ENCODE data around the gene REEP6. TPM values are rescaled to one million over a fixed set of nuclear protein-coding genes. Genes with fewer than 3 reads are reported as not detected.
A peak's percentile ranks its signal among the peaks of the same experiment; 100 is the strongest.

The REEP6 gene
- total and polyA plus RNA-seq, 4 donors = 0.71 to 16.5 (median 1.9) TPM

DNA sequence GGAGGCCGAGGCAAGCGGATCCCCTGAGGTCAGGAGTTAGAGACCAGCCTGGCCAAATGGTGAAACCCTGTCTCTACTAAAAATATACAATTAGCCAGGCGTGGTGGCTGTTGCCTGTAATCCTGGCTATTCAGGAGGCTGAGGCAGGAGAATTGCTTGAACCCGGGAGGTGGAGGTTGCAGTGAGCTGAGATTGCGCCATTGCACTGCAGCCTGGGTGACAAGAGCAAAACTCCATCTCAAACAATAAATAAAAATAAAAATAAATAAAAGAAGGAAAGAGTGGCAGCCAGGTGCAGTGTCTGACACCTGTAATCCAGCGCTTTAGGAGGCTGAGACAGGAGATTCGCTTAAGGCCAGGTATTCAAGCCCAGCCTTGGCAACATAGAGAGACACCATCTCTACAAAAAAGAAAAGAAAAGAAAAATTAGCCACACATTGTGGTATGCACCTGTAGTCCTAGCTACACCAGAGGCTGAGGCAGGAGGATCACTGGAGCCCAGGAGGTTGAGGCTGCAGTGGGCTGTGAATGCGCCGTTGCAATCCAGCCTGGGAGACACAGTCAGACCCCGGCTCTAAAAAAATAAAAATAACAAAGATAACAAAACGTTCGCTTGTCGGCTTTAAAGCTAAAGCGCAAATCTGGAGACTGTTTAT is 11.6 kb downstream of the REEP6 start:
- no peak for DNase-seq
- WGBS, 2 donors = 47 to 48% methylated on average over 14 of the region's 14 CpGs
- H3K36me3 ChIP-seq (ENCODE audit: control insufficient read depth in 1 of 2, insufficient read depth in 2 of 2, low read length in 1 of 2) = no peaks in the 10 kb centered on the region
- intact Hi-C loops (cut with DNase I) = loop anchor here in 1 of 2 donors (10.0 kb wide), 1 partner anchor 228 kb away; the partner anchor contains the start of gene FAM174C
- H3K9me3 ChIP-seq (ENCODE audit: control insufficient read depth, low read length) = no peaks in the 10 kb centered on the region
- H3K27ac ChIP-seq (ENCODE audit: low read depth in 1 of 2, low read length in 2 of 2) = no peak overlapping the region
- H3K27me3 ChIP-seq (ENCODE audit: control insufficient read depth in 1 of 2, insufficient read depth in 2 of 2, low read length in 1 of 2) = no peaks in the 10 kb centered on the region
- no peak for ATAC-seq (ENCODE audit: low FRiP score)
- no peaks in the 10 kb centered on the region for H3K4me1 ChIP-seq (ENCODE audit: control insufficient read depth in 1 of 2, insufficient read depth in 2 of 2, low read length in 2 of 2)
- no peak overlapping the region for H3K4me3 ChIP-seq (ENCODE audit: low read length in 2 of 2)

DNA sequence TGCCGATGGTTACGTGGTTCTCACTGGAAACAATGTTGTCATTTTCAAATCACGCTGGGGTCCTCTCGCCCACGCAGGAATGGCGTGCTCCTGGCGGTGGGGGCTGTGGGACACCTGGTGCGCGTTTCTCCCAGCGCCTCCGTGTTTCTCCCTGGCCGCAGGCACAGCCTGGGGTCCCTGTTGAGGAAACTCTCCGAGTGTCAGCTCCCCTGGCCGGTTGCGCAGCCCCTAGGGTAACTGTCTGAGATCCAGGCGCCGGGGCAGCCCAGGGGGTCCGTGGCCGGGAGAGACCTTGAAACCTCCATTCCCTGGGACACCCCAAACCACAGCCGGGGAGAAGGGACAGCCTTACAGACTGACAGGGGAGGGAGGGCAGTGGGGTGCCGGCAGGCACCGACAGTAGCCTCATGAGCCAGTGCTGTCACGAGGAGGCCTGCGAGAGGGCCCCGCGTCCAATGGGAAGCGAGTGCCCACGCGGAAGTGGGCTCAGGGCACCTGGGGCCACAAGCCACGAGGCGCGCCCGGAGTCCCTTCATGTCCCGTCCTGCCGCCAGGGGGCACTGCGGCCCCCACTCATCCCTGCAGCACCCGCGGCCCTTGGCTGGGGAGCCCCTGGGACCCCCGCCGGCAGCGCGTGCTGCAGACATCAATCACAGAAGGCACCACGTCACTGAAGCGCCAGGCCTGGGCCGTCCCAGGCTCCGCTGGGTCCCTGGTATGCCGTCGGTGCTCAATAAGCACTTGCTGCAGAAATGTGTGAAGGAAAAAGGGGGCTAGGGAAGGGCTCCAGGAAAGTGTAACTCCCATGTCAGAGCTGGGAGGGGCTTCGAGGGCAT is 12.3 kb downstream of the REEP6 start:
- intact Hi-C loops (cut with DNase I) = loop anchor here in 1 of 2 donors (10.0 kb wide), 1 partner anchor 229 kb away; the partner anchor contains the start of gene FAM174C
- 3% methylated on average over 46 to 49 of the region's 49 CpGs for WGBS, 2 donors
- Histone ChIP-seq H3K27me3 (ENCODE audit: control insufficient read depth in 1 of 2, insufficient read depth in 2 of 2, low read length in 1 of 2) (no peaks in the 10 kb centered on the region), H3K27ac (ENCODE audit: low read depth in 1 of 2, low read length in 2 of 2) (no peak overlapping the region), H3K36me3 (ENCODE audit: control insufficient read depth in 1 of 2, insufficient read depth in 2 of 2, low read length in 1 of 2) (no peaks in the 10 kb centered on the region), H3K9me3 (ENCODE audit: control insufficient read depth, low read length) (no peaks in the 10 kb centered on the region), H3K4me1 (ENCODE audit: control insufficient read depth in 1 of 2, insufficient read depth in 2 of 2, low read length in 2 of 2) (no peaks in the 10 kb centered on the region), H3K4me3 (ENCODE audit: low read length in 2 of 2) (no peak overlapping the region)
- peak in 1 of 2 donors; percentile 87 for DNase-seq
- peak; percentile 31 for ATAC-seq (ENCODE audit: low FRiP score)

DNA sequence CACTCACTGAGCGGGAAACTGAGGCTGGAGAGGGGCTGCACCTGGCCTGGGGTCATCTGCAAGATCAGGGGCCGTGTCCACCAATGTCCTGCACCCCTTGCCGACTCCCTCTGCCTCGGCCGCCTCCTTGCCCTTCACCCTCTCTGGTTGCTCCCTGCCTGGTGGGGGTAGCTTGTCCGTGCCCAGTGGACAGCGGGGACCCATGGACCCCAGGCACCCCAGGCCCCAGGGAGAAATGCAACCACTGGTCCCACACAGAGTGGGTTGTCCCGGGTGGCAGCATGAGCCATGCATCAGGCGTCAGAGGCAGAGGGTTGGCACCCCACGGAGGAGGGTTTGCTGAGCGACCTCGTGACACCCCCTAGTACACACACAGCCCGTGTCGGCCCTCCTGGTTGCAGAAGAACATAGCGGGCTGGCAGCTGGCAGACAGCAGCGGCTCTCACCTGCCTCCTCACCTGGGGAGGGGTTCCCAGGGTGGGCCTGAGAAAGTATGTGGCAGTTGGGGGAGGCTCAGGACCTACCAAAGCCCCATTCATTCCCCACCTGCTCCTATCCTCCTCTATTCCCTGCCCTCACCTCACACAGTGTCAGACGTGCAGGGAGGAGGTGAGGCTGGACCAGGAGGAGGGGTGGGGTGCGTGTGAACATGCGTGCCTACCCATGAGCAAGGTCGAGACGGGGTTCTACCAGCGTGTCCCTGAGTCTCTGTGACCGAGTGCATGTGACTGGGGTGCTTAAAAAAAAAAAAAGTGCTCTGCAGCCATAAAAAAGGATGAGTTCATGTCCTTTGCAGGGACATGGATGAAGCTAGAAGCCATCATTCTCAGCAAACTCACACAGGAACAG is 13.2 kb downstream of the REEP6 start:
- H3K36me3 ChIP-seq (ENCODE audit: control insufficient read depth in 1 of 2, insufficient read depth in 2 of 2, low read length in 1 of 2) = no peaks in the 10 kb centered on the region
- peak in 1 of 2 donors; percentile 76 for DNase-seq

DNA sequence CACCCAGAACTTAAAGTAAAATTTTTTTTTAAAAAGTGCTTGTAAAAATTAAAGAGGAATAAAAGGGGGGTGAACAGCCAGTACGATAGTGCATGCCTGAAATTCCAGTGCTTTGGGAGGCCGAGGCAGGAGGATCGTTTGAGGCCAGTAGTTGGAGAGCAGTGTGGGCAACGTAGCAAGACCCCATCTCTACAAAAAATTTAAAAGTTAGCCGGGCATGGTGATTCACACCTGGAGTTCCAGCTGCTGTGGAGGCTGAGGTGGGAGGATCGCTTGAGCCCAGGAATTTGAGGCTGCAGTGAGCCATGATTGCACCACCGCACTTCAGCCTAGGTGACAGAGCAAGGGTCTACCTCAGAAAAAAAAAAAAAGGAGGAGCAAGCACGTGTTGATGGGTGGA is 14.0 kb downstream of the REEP6 start:
- no peak overlapping the region for H3K27ac ChIP-seq (ENCODE audit: low read depth in 1 of 2, low read length in 2 of 2)
- ATAC-seq (ENCODE audit: low FRiP score) (no peak), DNase-seq (no peak)
- intact Hi-C loops (cut with DNase I) = loop anchor here in 1 of 2 donors (10.0 kb wide), 1 partner anchor 230 kb away; the partner anchor contains the start of gene FAM174C
- WGBS, 2 donors = 71 to 75% methylated on average over 8 of the region's 8 CpGs
- H3K4me3 ChIP-seq (ENCODE audit: low read length in 2 of 2) = no peak overlapping the region
- H3K36me3 ChIP-seq (ENCODE audit: control insufficient read depth in 1 of 2, insufficient read depth in 2 of 2, low read length in 1 of 2) = no peaks in the 10 kb centered on the region
- H3K4me1 ChIP-seq (ENCODE audit: control insufficient read depth in 1 of 2, insufficient read depth in 2 of 2, low read length in 2 of 2) = no peaks in the 10 kb centered on the region
- no peaks in the 10 kb centered on the region for H3K27me3 ChIP-seq (ENCODE audit: control insufficient read depth in 1 of 2, insufficient read depth in 2 of 2, low read length in 1 of 2)
- no peaks in the 10 kb centered on the region for H3K9me3 ChIP-seq (ENCODE audit: control insufficient read depth, low read length)

More for the DNA sequence above, 13.2 kb downstream of the REEP6 start:
- Histone ChIP-seq H3K4me1 (ENCODE audit: control insufficient read depth in 1 of 2, insufficient read depth in 2 of 2, low read length in 2 of 2) (no peaks in the 10 kb centered on the region), H3K27ac (ENCODE audit: low read depth in 1 of 2, low read length in 2 of 2) (no peak overlapping the region), H3K27me3 (ENCODE audit: control insufficient read depth in 1 of 2, insufficient read depth in 2 of 2, low read length in 1 of 2) (no peaks in the 10 kb centered on the region), H3K4me3 (ENCODE audit: low read length in 2 of 2) (no peak overlapping the region), H3K9me3 (ENCODE audit: control insufficient read depth, low read length) (no peaks in the 10 kb centered on the region)
- intact Hi-C loops (cut with DNase I) = loop anchor here in 1 of 2 donors (10.0 kb wide), 1 partner anchor 229 kb away; the partner anchor contains the start of gene FAM174C
- WGBS, 2 donors = 44 to 49% methylated on average over 22 to 23 of the region's 23 CpGs
- no peak for ATAC-seq (ENCODE audit: low FRiP score)

DNA sequence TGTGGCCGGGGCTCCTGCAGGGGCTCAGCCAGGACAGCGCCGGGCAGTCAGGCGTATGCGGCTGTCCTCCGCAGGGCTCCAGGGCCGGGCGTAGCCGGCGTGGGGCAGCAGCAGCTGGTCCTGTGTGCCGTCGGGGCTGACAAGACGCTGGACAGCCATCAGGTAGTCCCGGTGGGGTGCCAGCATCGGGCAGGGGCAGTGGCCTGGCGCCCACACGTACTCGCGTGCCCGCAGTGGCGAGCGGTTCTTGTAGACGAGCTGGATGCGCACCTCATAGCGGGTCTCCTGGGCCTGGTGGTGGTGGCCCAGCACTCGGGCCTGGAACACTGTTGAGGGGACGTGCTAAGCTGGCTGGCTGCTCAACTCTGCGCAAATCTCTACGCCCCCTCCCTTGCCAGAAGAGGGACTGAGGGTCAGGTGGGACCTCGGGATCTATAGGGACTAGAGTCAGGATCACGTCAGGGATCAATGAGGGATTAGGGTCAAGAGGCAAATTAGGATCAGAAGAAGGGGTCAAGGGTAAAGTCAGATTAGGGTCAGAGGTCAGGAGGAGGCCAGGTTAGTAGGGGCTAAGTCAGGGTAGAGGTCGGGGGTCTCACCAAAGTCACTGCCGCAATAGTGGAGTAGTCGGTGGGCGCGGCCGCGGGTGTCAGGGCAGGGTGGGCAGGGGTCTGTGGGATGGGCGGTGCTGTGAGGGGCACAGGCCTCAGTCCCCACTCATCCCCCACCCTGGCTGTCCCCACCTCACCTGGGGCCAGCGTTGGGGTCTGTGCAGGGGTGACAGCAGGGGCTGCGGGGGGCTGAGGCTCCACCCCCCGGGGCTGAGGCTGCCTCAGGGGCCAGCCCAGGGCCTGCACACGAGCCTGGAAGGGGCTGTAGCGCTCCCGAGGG is 15.3 kb downstream of the REEP6 start:
- intact Hi-C loops (cut with DNase I) = loop anchor here in 1 of 2 donors (10.0 kb wide), 1 partner anchor 231 kb away; the partner anchor contains the start of gene FAM174C
- Histone ChIP-seq H3K27ac (ENCODE audit: low read depth in 1 of 2, low read length in 2 of 2) (no peak overlapping the region), H3K36me3 (ENCODE audit: control insufficient read depth in 1 of 2, insufficient read depth in 2 of 2, low read length in 1 of 2) (no peaks in the 10 kb centered on the region), H3K4me3 (ENCODE audit: low read length in 2 of 2) (no peak overlapping the region), H3K4me1 (ENCODE audit: control insufficient read depth in 1 of 2, insufficient read depth in 2 of 2, low read length in 2 of 2) (no peaks in the 10 kb centered on the region), H3K9me3 (ENCODE audit: control insufficient read depth, low read length) (no peaks in the 10 kb centered on the region), H3K27me3 (ENCODE audit: control insufficient read depth in 1 of 2, insufficient read depth in 2 of 2, low read length in 1 of 2) (no peaks in the 10 kb centered on the region)
- ATAC-seq (ENCODE audit: low FRiP score) (no peak), DNase-seq (no peak)
- 88 to 89% methylated on average over 44 to 45 of the region's 45 CpGs for WGBS, 2 donors

DNA sequence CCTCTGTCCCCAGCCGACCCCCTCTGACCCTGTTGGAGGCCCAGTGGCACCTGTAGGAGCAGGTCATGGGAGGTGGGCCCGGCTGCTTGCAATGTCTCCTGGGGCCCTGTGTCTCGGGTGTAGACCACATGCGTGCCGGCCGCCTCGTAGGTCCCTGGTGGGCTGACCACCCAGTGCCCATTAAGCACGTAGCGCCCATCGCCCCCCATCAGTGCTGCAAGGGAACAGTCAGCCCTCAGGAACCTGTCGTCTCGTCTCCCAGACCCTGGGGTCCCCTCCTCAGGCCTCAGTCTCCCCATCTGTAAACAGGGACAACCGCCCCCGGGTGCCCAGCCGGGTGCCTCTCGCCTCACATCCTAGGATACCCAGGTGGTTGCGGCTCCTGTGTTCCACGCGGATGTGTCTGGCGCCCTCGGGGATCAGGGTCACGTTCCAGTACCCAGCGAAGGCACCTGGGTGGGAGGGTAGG is 16.2 kb downstream of the REEP6 start:
- Histone ChIP-seq H3K36me3 (ENCODE audit: control insufficient read depth in 1 of 2, insufficient read depth in 2 of 2, low read length in 1 of 2) (no peaks in the 10 kb centered on the region), H3K27me3 (ENCODE audit: control insufficient read depth in 1 of 2, insufficient read depth in 2 of 2, low read length in 1 of 2) (no peaks in the 10 kb centered on the region), H3K27ac (ENCODE audit: low read depth in 1 of 2, low read length in 2 of 2) (no peak overlapping the region), H3K4me3 (ENCODE audit: low read length in 2 of 2) (no peak overlapping the region), H3K9me3 (ENCODE audit: control insufficient read depth, low read length) (no peaks in the 10 kb centered on the region), H3K4me1 (ENCODE audit: control insufficient read depth in 1 of 2, insufficient read depth in 2 of 2, low read length in 2 of 2) (no peaks in the 10 kb centered on the region)
- 66 to 68% methylated on average over 23 of the region's 23 CpGs for WGBS, 2 donors
- intact Hi-C loops (cut with DNase I) = loop anchor here in 1 of 2 donors (10.0 kb wide), 1 partner anchor 232 kb away; the partner anchor contains the start of gene FAM174C
- DNase-seq (no peak), ATAC-seq (ENCODE audit: low FRiP score) (no peak)

DNA sequence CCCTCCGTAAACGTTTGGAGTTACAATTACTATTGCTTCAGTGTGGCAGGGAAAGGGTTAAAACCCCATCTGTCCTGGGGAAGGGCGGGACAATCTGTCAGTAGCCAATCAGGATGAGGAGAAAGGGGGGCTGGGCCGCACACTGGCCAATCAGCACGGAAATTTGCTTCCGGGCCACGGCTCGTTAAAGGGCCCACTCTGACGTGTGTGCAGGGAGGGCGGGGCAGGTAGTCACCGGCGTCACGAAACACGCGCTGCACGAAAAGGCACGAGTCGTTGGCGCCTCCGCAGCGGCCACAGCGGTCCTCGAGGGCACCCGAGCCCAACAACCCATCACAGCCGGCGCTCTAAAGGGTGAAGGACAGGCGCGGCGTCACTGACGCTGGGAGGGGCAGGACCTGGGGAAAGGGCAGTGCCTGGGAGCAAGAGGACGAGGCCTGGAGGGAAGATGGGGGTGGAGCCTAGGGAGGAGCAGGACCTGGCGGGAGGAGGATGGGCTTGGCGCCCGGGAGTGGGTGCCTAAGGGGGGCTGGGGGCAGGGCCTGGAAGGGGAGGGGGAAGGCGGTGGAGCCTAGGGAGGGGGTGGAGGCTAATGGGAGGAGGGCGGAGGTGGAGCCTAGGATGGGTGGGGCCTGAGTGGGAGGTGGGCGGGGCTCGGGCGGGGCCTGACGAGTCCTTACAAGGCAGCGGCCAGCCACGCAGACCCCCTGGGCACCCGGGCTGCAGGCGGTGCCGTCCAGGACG is 17.0 kb downstream of the REEP6 start:
- DNase-seq (peak; percentile 93 to 95), ATAC-seq (ENCODE audit: low FRiP score) (peak; percentile 93)
- Histone ChIP-seq H3K27ac (ENCODE audit: low read depth in 1 of 2, low read length in 2 of 2) (peak overlapping the region in 1 of 2 donors; percentile 35), H3K36me3 (ENCODE audit: control insufficient read depth in 1 of 2, insufficient read depth in 2 of 2, low read length in 1 of 2) (no peaks in the 10 kb centered on the region), H3K27me3 (ENCODE audit: control insufficient read depth in 1 of 2, insufficient read depth in 2 of 2, low read length in 1 of 2) (no peaks in the 10 kb centered on the region), H3K9me3 (ENCODE audit: control insufficient read depth, low read length) (no peaks in the 10 kb centered on the region), H3K4me3 (ENCODE audit: low read length in 2 of 2) (no peak overlapping the region), H3K4me1 (ENCODE audit: control insufficient read depth in 1 of 2, insufficient read depth in 2 of 2, low read length in 2 of 2) (no peaks in the 10 kb centered on the region)
- intact Hi-C loops (cut with DNase I) = loop anchor here in 1 of 2 donors (10.0 kb wide), 1 partner anchor 233 kb away; the partner anchor contains the start of gene FAM174C
- WGBS, 2 donors = 1 to 3% methylated on average over 42 to 46 of the region's 46 CpGs

All from aorta (tissue), 5 donors.